Epithelial cell of proximal tubule (primary cell): ENCODE measurements around the gene FGFR2. TPM values are rescaled to one million over a fixed set of nuclear protein-coding genes. Genes with fewer than 3 reads are reported as not detected.

Experiments used
- DNase-seq: peaks from one replicate; pipeline ENCODE4 v3.0.0-alpha.2; 2011; ENCODE audit warnings: low read depth
- H3K4me3 ChIP-seq: 2 replicates; pipeline ENCODE4 v1.5.1; 2011; ENCODE audit warnings: low read depth, mild to moderate bottlenecking, low read length
- CTCF ChIP-seq: conservative IDR thresholded peaks from 2 replicates; pipeline ENCODE4 v1.5.1; 2012; ENCODE audit warnings: low read depth, mild to moderate bottlenecking, low read length
- total RNA-seq: library from RNA; depleted of rRNA; stranded (reverse); fragments of >200 nt; gene quantifications from 2 replicates; pipeline ENCODE4 v1.2.3, GENCODE V29; 2015

The FGFR2 gene
- total RNA-seq, 1 donor from 2014 or later = 1.6 TPM

- no peak overlapping the region for H3K4me3 ChIP-seq
- DNase-seq = peak; percentile 20
- no peak for TF ChIP-seq CTCF
Measured at GRCh38 chr10:121553511-121554264, 44.6 kb downstream of the FGFR2 start.

GRCh38 chr10:121552746-121553145 is 45.5 kb downstream of the FGFR2 start:
- no peak overlapping the region for H3K4me3 ChIP-seq
- no peak for DNase-seq
- no peak for TF ChIP-seq CTCF

GRCh38 chr10:121551210-121551885 is 46.9 kb downstream of the FGFR2 start:
- TF ChIP-seq CTCF = no peak
- no peak for DNase-seq
- H3K4me3 ChIP-seq = no peak overlapping the region

GRCh38 chr10:121544301-121544869 is 53.9 kb downstream of the FGFR2 start:
- no peak for TF ChIP-seq CTCF
- no peak for DNase-seq
- no peak overlapping the region for H3K4me3 ChIP-seq

- TF ChIP-seq CTCF = no peak
- DNase-seq = no peak
- no peak overlapping the region for H3K4me3 ChIP-seq
Measured at GRCh38 chr10:121543545-121543944, 54.7 kb downstream of the FGFR2 start.

- TF ChIP-seq CTCF = no peak
Measured at GRCh38 chr10:121541450-121542120, 56.7 kb downstream of the FGFR2 start.

More at GRCh38 chr10:121541450-121542120, 56.7 kb downstream of the FGFR2 start:
- H3K4me3 ChIP-seq = no peak overlapping the region
- no peak for DNase-seq
